Lung (tissue), 16 donors: ENCODE measurements around the gene KCNJ5. TPM values are rescaled to one million over a fixed set of nuclear protein-coding genes. Genes with fewer than 3 reads are reported as not detected.

Source experiments
- ATAC-seq: fragments of 200-7000 bp; cut with Tn5 transposase; one replicate; pipeline ENCODE4 v1.9.1; 2020; ENCODE audit warnings: moderate number of reproducible peaks; ENCODE audit not compliant: insufficient read depth, low FRiP score
- DNase-seq, 3 donors: peaks; one replicate each; pipeline ENCODE4 v3.0.0-alpha.2; 2013 to 2017
- H3K27ac ChIP-seq, 2 donors: one replicate each; pipeline ENCODE4 v1.5.1; 2013; ENCODE audit warnings: mild to moderate bottlenecking in 2 of 2, moderate library complexity in 2 of 2, control low read depth in 1 of 2, inconsistent platforms in 1 of 2, low read depth in 1 of 2, low read length in 1 of 2
- H3K27me3 ChIP-seq, 3 donors: one replicate each; pipeline ENCODE4 v1.5.1; 2013; ENCODE audit warnings: low read length in 2 of 3; ENCODE audit not compliant: control insufficient read depth in 3 of 3, insufficient read depth in 3 of 3
- H3K36me3 ChIP-seq, 4 donors: one replicate each; pipeline ENCODE4 v1.5.1; 2013; ENCODE audit warnings: low read length in 4 of 4, mild to moderate bottlenecking in 1 of 4, moderate library complexity in 1 of 4; ENCODE audit not compliant: control insufficient read depth in 4 of 4, insufficient read depth in 4 of 4
- H3K4me1 ChIP-seq, 5 donors: one replicate each; pipeline ENCODE4 v1.5.1; 2013; ENCODE audit warnings: low read length in 5 of 5, mild to moderate bottlenecking in 2 of 5, moderate library complexity in 1 of 5; ENCODE audit not compliant: control insufficient read depth in 5 of 5, insufficient read depth in 5 of 5
- H3K4me3 ChIP-seq: one replicate; pipeline ENCODE4 v1.5.1; 2013; ENCODE audit warnings: mild to moderate bottlenecking, control low read depth, moderate library complexity
- H3K9ac ChIP-seq, 2 donors: one replicate each; pipeline ENCODE4 v1.5.1; 2013; ENCODE audit warnings: low read length in 2 of 2, control low read depth in 1 of 2; ENCODE audit not compliant: insufficient read depth in 1 of 2
- H3K9me3 ChIP-seq, 4 donors: one replicate each; pipeline ENCODE4 v1.5.1; 2013; ENCODE audit warnings: low read length in 3 of 4, mild to moderate bottlenecking in 1 of 4, moderate library complexity in 1 of 4; ENCODE audit not compliant: control insufficient read depth in 4 of 4, insufficient read depth in 3 of 4
- WGBS, 2 donors: extraction: QIAGEN DNeasy Blood & Tissue Kit; methylation state at CpG; one replicate each; pipeline ENCODE4 v1.1.7; 2013; 5-methylcytosine and 5-hydroxymethylcytosine counted together
- long read RNA-seq, 5 donors: transcript quantifications; one replicate each; lab custom pipeline, GENCODE V29; 2026
- polyA plus RNA-seq, 2 donors: library from polyadenylated mRNA; stranded (reverse); fragments of 200-250 nt; gene quantifications; one replicate each; pipeline ENCODE4 v1.2.1, GENCODE V29; 2013
- total RNA-seq, 2 donors: library from RNA; depleted of rRNA in 1 of 2; stranded (reverse); fragments of >200 nt in 1 of 2; gene quantifications; one replicate each; pipeline ENCODE4 v1.2.1, GENCODE V29; 2014 to 2021
- TF ChIP-seq, protein P1 (sequence below): IDR thresholded peaks from 2 replicates; pipeline ENCODE4 v1.5.1; 2012; ENCODE audit warnings: mild to moderate bottlenecking; ENCODE audit errors: control extremely low read depth, extremely low read depth
- donor health status: control.
- donor health status: control.
- donor health status: Bipolar disorder and iron deficiency.
- donor health status: healthy.
- donor health status: DM: yes; HTN: yes; CAD: no.

Gene KCNJ5
- total RNA-seq: 1 to 10 TPM; 3.3 to 5.0 TPM
- 1 to 10 TPM; 2.0 to 2.2 TPM for polyA plus RNA-seq
- long read RNA-seq, donor 1, full-length matches to known transcripts: 7 of 7 reads
- long read RNA-seq, donor 1, partial matches to known transcripts: 0 of 7 reads
- long read RNA-seq, donor 1, other reads (novel, unspliced or antisense): 0 of 7 reads
- long read RNA-seq, donor 2, full-length matches to known transcripts: 7 of 7 reads
- long read RNA-seq, donor 2, partial matches to known transcripts: 0 of 7 reads
- long read RNA-seq, donor 2, other reads (novel, unspliced or antisense): 0 of 7 reads
- long read RNA-seq, donor 3, full-length matches to known transcripts: 3 of 3 reads
- long read RNA-seq, donor 3, partial matches to known transcripts: 0 of 3 reads
- long read RNA-seq, donor 3, other reads (novel, unspliced or antisense): 0 of 3 reads
- long read RNA-seq, donor 4: 0 reads
- long read RNA-seq, donor 5, full-length matches to known transcripts: 6 of 12 reads
- long read RNA-seq, donor 5, partial matches to known transcripts: 6 of 12 reads
- long read RNA-seq, donor 5, other reads (novel, unspliced or antisense): 0 of 12 reads

DNA sequence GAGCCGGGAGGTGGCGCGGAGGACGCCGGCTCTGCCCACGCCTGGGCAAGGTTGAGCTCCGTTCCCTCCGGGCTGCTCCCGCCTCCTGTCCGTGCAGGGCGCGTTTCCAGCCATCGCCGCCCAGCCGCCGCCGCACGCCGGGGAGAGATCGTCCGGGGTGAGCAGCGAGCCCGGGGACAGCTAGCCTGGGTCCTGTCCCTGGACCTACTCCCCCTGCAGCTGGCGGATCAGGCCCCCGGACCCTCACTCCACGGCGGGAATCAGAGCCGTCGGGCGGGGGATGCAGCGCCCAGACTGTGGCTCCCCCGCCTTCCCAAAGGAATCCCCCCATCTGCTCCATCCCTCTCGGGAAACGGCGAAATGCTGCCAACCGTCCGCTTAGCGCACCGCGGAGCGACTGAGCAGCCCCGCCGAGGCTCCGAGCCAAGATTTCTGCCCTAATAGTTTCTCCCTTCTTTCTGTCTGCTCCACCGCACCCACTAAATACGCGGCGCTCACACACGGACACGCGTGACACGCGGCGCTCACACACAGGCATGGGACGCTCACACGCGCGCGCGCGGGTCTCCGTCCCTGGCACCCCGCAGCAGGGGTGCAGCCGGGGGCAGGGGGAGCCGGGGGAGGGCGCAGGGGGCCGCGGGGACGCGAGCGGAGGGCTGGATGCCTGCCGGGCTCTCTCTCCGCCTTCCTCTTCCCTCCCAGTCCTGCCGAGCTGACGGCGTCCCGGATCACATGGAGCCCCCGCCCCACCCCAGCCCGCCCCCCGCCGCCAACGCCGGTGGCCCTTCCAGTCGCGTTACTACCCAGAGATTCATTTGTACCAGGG lies at the start of gene KCNJ5:
TSS of gene KCNJ5 (plus strand) at position 814 of the 826 bp plus-strand sequence. CDS start 19,918 bp downstream, outside the sequence.
- Histone ChIP-seq H3K4me3 (peak within 1 kb of the TSS; percentile 18), H3K36me3 (no peaks in the 10 kb centered on the region), H3K9me3 (no peaks in the 10 kb centered on the region), H3K27me3 (peaks cover 0 to 25% (median 19%) of the 10 kb centered on the region in 3 donors), H3K4me1 (peaks cover 0 to 17% (median 4%) of the 10 kb centered on the region in 5 donors), H3K9ac (peak within 1 kb of the TSS in 1 of 2 donors; percentile 8), H3K27ac (peak within 1 kb of the TSS; percentile 46 to 61)
- DNase-seq (peak; percentile 74 to 82 (median 79)), ATAC-seq (peak; percentile 29)
- TF ChIP-seq, protein P1, sequence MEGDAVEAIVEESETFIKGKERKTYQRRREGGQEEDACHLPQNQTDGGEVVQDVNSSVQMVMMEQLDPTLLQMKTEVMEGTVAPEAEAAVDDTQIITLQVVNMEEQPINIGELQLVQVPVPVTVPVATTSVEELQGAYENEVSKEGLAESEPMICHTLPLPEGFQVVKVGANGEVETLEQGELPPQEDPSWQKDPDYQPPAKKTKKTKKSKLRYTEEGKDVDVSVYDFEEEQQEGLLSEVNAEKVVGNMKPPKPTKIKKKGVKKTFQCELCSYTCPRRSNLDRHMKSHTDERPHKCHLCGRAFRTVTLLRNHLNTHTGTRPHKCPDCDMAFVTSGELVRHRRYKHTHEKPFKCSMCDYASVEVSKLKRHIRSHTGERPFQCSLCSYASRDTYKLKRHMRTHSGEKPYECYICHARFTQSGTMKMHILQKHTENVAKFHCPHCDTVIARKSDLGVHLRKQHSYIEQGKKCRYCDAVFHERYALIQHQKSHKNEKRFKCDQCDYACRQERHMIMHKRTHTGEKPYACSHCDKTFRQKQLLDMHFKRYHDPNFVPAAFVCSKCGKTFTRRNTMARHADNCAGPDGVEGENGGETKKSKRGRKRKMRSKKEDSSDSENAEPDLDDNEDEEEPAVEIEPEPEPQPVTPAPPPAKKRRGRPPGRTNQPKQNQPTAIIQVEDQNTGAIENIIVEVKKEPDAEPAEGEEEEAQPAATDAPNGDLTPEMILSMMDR: no peak
- WGBS, 2 donors: 1% methylated on average over 62 to 85 of the region's 85 CpGs

DNA sequence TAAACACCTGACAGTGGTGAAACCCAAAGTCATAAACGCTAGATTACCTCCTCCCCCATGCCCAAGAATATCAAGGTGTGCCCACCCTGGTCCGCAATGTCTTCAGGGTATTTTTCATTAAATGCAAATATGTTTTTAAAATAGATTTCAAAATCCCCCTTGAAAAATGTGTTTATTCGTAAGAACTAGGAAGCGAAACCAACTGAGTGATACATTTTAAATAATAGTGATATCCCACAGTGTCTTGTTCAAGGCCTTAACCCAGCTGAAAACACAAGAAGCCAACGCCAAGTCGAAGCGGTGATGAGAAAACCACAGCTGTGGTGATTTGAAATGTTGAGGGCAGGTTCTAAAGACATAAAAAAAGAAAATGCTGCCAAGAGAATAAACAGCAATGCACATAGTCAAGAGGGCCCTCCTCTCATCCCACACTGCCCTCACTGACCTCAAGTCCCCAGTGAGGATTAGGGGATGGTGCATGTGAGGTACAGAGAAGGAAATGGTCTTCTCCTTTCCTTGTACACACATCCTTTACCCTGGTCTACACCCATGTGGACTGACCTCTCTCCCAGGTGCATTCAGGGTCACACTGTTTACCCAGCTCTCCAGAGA lies 49.6 kb upstream of the KCNJ5 start:
- no peak overlapping the region for H3K27ac ChIP-seq
- ATAC-seq: no peak
- H3K27me3 ChIP-seq: no peaks in the 10 kb centered on the region
- no peak for DNase-seq
- H3K9me3 ChIP-seq: no peaks in the 10 kb centered on the region
- no peak overlapping the region for H3K4me3 ChIP-seq
- TF ChIP-seq, protein P1: no peak
- 84 to 85% methylated on average over 7 of the region's 7 CpGs for WGBS, 2 donors
- no peaks in the 10 kb centered on the region for H3K36me3 ChIP-seq
- H3K9ac ChIP-seq: no peak overlapping the region
- H3K4me1 ChIP-seq: peaks cover 0 to 11% (median 0%) of the 10 kb centered on the region in 5 donors

DNA sequence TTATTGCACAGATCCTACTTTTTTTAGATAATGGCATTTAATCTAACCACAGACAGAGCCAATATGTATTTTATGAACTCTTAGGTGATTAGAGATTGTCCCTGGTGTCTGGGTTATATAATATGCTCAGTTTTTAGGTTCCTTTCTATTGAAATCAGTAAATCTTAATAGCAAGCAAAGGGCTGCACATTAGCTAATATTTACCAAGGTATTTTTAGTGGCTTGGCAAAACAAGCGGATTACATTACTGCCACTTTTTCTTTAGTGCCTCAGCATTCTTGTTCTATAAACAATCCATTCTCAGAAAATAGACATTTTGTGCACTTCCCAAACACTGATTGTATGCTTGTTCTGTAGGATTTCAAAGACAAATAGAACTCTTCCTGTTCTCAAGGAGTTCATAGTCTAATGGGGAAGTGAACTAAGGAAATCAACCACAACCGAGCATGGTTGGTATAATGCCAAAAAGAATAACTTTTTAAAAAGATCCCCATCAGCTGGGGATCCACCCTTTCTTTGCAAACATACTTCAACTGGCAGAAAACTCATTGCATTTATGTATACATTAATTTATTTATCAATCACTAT lies 47.9 kb upstream of the KCNJ5 start:
- TF ChIP-seq, protein P1: no peak
- Histone ChIP-seq H3K36me3 (no peaks in the 10 kb centered on the region), H3K27me3 (no peaks in the 10 kb centered on the region), H3K4me1 (peaks cover 0 to 7% (median 0%) of the 10 kb centered on the region in 5 donors), H3K4me3 (no peak overlapping the region), H3K27ac (no peak overlapping the region), H3K9ac (no peak overlapping the region), H3K9me3 (no peaks in the 10 kb centered on the region)
- WGBS, 2 donors: 31 to 43% methylated on average over 2 of the region's 2 CpGs
- no peak for DNase-seq
- ATAC-seq: no peak
